ENCODE data around the gene ZNF555. TPM values are rescaled to one million over a fixed set of nuclear protein-coding genes. Genes with fewer than 3 reads are reported as not detected.

Gene ZNF555
- total and polyA plus RNA-seq, 9 of the 15 experiments (the other 6 are each of a cell fraction or from before 2014, with no cell fraction given), result 2.0 to 6.7 (median 5.4) TPM

GRCh38 chr19:2840794-2841791 lies at the start of gene ZNF555 (continued):
- TF ChIP-seq AFF4 (CRISPR knock-in tag; IDR thresholded peaks at IDR 0.05), result 0 out of 2 replicates have a peak, but pooled peaks have one; percentile 49
- TF ChIP-seq ZNF121 (CRISPR knock-in tag; conservative IDR thresholded peaks at IDR 0.05), result no peak
- no peak for TF ChIP-seq NR2C1 (IDR thresholded peaks at IDR 0.05)
- TF ChIP-seq NR2C1 (tag; IDR thresholded peaks at IDR 0.05), result 0 out of 2 replicates have a peak, but pooled peaks have one; percentile 24
- TF ChIP-seq RCOR1 (IDR thresholded peaks at IDR 0.05; ENCODE audit: borderline replicate concordance in 1 of 2, low read depth in 2 of 2, low read length in 2 of 2), result peak; percentile 40 to 60; a peak in 2 of 4 replicates
- TF ChIP-seq SIRT6 (IDR thresholded peaks at IDR 0.05; ENCODE audit: low read depth, low read length), result no peak
- peak; percentile 48; the same call in 1 of the 2 replicates for TF ChIP-seq DPF2 (IDR thresholded peaks at IDR 0.05)
- no peak for TF ChIP-seq CEBPB (tag; IDR thresholded peaks at IDR 0.05)
- TF ChIP-seq SRSF1 (IDR thresholded peaks at IDR 0.05; ENCODE audit: low read depth, low read length), result peak; percentile 89; the same call in 1 of the 2 replicates
- no peak for TF ChIP-seq HOXB6 (CRISPR knock-in tag; IDR thresholded peaks at IDR 0.05; ENCODE audit: borderline replicate concordance)
- no peak for TF ChIP-seq ZBTB11 (CRISPR knock-in tag; IDR thresholded peaks at IDR 0.05)
- TF ChIP-seq, protein P1, sequence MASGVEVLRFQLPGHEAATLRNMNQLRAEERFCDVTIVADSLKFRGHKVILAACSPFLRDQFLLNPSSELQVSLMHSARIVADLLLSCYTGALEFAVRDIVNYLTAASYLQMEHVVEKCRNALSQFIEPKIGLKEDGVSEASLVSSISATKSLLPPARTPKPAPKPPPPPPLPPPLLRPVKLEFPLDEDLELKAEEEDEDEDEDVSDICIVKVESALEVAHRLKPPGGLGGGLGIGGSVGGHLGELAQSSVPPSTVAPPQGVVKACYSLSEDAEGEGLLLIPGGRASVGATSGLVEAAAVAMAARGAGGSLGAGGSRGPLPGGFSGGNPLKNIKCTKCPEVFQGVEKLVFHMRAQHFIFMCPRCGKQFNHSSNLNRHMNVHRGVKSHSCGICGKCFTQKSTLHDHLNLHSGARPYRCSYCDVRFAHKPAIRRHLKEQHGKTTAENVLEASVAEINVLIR (CRISPR knock-in tag; IDR thresholded peaks at IDR 0.05), result peak; percentile 60; the same call in 1 of the 2 replicates
- peak; percentile 89 for TF ChIP-seq SP1 (CRISPR knock-in tag; IDR thresholded peaks at IDR 0.05)
- TF ChIP-seq ZNF175 (CRISPR knock-in tag; IDR thresholded peaks at IDR 0.05; ENCODE audit: low read depth), result no peak
- 0 out of 2 replicates have a peak, but pooled peaks have one; percentile 53 for TF ChIP-seq GABPA (tag; conservative IDR thresholded peaks at IDR 0.05; ENCODE audit: low read depth)

Measured in K562 (cell line).